Brain microvascular endothelial cell (primary cell): ENCODE data around the gene PPM1L.

Experiments
- DNase-seq: peaks from one replicate; pipeline ENCODE4 v3.0.0-alpha.2; 2020
- H3K27ac ChIP-seq: fragments of 250-450 bp; sonication (Bioruptor Pico); 2 replicates; pipeline ENCODE4 v1.5.1; 2020; ENCODE audit warnings: mild to moderate bottlenecking, moderate library complexity
- H3K27me3 ChIP-seq: fragments of 250-450 bp; sonication (Bioruptor Pico); replicated peaks from 2 replicates; pipeline ENCODE4 v1.5.1; 2020; ENCODE audit warnings: mild to moderate bottlenecking
- H3K36me3 ChIP-seq: fragments of 250-450 bp; sonication (Bioruptor Pico); replicated peaks from 2 replicates; pipeline ENCODE4 v1.5.1; 2020; ENCODE audit warnings: mild to moderate bottlenecking
- H3K4me3 ChIP-seq: 2 replicates; pipeline ENCODE4 v1.5.1; 2011; ENCODE audit warnings: low read depth, mild to moderate bottlenecking, control low read depth, low read length, moderate library complexity
- in situ Hi-C: cut with HindIII; loops from 2 replicates; pipeline ENCODE4 v1.10.0; 2017; ENCODE audit warnings: low sequenced_read_pairs, low pct_ligation_motif_present
- TF ChIP-seq, protein P1 (sequence below): IDR thresholded peaks from 2 replicates; pipeline ENCODE4 v1.5.1; 2011; ENCODE audit warnings: low read depth, mild to moderate bottlenecking, moderate library complexity, low read length, control low read depth, inconsistent platforms; ENCODE audit errors: missing control alignments

The PPM1L gene

DNA sequence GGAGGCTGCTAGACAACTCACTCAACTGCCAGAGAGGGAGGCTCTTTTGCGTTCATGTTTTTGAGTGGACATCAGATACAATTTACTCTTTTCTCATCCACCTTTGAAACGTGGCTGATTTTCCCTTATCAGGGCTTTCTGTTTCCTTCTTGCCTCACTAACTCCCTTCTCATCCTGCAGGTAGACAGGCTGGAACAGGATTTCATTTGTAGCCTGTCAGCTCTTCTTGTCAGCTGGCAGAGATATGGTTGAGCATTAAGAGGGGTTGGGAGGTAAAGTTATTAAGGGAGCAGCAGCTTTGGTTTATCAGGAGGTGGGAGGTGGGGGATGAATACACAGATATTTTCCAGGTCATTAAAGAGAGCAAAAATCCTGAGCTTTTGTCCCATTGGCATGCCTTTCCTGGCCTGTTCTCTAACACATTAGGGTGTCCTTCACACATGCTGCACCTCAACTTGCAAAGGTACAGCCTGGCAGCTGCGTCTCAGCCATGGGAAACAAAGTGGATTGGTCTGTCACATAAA is 73.5 kb downstream of the PPM1L start:
- no peak for DNase-seq
- Histone ChIP-seq H3K27me3 (no peaks in the 10 kb centered on the region), H3K4me3 (no peak overlapping the region), H3K36me3 (no peaks in the 10 kb centered on the region), H3K27ac (no peak overlapping the region)
- in situ Hi-C loops: no loop called here
- TF ChIP-seq, protein P1, sequence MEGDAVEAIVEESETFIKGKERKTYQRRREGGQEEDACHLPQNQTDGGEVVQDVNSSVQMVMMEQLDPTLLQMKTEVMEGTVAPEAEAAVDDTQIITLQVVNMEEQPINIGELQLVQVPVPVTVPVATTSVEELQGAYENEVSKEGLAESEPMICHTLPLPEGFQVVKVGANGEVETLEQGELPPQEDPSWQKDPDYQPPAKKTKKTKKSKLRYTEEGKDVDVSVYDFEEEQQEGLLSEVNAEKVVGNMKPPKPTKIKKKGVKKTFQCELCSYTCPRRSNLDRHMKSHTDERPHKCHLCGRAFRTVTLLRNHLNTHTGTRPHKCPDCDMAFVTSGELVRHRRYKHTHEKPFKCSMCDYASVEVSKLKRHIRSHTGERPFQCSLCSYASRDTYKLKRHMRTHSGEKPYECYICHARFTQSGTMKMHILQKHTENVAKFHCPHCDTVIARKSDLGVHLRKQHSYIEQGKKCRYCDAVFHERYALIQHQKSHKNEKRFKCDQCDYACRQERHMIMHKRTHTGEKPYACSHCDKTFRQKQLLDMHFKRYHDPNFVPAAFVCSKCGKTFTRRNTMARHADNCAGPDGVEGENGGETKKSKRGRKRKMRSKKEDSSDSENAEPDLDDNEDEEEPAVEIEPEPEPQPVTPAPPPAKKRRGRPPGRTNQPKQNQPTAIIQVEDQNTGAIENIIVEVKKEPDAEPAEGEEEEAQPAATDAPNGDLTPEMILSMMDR: no peak

DNA sequence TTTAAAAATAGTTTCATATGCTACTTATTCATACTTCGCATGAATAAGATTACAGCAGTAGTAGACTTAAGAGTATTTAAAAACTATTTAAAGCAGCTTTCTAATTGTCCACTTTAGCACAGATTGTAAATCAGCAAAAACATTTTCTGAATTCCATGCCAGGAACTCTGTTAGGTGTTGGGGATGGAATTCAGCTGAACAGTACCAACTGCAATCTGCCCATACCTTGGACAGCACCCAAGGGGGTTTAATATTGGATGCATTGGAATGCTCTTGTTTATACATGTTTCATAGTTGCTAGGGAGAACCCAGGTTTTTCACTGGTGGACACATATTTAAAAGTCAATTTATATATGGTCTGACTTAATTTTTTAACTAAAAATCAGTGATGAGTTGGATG is 74.8 kb downstream of the PPM1L start:
- Histone ChIP-seq H3K36me3 (no peaks in the 10 kb centered on the region), H3K27me3 (no peaks in the 10 kb centered on the region), H3K27ac (no peak overlapping the region), H3K4me3 (no peak overlapping the region)
- in situ Hi-C loops: no loop called here
- DNase-seq: peak; percentile 8
- TF ChIP-seq, protein P1: no peak

DNA sequence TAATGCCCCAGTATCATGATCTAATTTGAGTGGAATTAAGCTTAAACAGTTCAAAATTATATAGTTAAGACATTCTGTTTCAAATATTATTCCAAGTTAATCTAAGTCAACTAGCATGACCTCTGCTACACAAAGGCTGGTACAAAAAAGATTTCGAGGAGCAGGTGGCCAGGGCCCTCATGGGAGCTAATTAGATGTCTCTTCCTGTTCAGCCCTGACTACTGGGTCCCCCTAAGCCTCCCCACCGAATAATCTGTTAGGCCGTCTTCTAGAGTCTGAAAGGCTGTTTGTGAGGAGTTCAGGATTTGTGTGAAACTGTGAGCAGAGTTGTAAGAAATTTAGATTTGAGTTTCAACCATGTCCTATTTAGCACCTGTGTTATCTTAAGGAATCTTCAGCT is 75.4 kb downstream of the PPM1L start:
- in situ Hi-C loops: no loop called here
- Histone ChIP-seq H3K27ac (no peak overlapping the region), H3K27me3 (no peaks in the 10 kb centered on the region), H3K4me3 (no peak overlapping the region), H3K36me3 (no peaks in the 10 kb centered on the region)
- TF ChIP-seq, protein P1: no peak
- no peak for DNase-seq

DNA sequence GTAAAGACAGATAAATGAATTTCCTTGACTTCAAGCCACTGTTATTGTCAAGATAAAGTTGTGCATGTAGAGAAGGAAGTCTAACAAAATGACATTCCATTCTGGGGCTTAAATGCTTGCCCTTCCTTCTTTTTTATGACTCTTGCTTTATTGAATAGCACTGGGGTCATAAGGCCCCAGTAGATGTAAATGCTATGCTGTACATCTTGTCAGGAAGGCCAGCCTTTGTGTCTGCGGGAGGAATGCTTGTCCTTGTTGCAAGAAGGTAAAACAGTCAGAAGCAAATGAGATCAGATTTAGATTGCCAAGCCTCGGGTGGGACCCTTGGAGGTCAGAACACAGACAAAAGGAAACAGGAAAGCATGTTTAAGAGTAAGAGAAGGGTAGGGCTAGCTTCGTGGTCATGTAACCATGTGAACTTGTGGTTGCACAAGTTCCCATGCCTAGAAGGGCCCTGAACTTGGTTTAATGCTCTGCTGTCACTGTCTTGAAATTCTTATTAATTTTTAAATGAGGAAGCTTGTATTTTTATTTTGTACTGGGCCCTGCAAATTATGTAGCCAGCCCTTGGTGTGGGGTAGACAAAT is 81.5 kb downstream of the PPM1L start:
- DNase-seq: no peak
- H3K36me3 ChIP-seq: no peaks in the 10 kb centered on the region
- in situ Hi-C loops: no loop called here
- no peak overlapping the region for H3K27ac ChIP-seq
- no peak overlapping the region for H3K4me3 ChIP-seq
- H3K27me3 ChIP-seq: no peaks in the 10 kb centered on the region
- TF ChIP-seq, protein P1: no peak

DNA sequence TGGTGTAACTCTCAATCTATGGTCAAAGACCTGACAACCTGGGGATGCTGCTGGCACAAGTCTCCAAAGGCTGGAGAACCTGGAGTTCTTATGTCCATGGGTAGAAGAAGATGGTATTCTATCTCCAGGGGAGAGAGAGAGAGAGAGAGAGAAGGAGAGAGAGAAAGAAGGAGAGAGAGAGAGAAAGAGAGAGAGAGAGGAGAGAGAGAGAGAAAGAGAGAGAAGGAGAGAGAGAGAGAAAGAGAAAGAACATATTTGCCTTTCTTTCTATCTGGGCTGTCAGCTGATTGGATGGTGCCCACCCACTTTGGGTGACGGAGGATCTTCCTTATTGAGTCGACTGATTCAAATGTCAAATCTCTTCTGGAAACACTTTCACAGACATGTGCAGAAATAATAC is 84.6 kb downstream of the PPM1L start:
- no peaks in the 10 kb centered on the region for H3K36me3 ChIP-seq
- in situ Hi-C loops: no loop called here
- DNase-seq: no peak
- no peaks in the 10 kb centered on the region for H3K27me3 ChIP-seq
- H3K27ac ChIP-seq: no peak overlapping the region
- TF ChIP-seq, protein P1: no peak
- H3K4me3 ChIP-seq: no peak overlapping the region

DNA sequence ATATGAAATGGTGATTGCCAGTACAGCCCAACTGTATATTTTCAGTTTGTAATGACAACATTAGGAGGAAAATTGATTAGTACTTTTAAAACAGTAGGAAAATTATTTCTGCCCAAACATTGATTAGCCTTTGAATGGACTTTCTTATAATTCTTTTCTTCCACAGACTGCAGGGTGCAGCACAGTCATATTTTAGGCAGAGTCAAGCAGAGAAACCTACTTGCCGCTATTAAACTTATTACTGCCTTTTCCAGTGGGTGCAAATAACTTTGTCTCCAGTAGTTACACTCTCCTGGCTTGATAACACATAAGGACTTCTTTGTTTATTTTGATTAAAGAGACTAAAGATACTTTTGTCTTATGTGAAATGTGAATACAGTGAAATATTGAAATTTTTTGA is 85.4 kb downstream of the PPM1L start:
- Histone ChIP-seq H3K36me3 (no peaks in the 10 kb centered on the region), H3K4me3 (no peak overlapping the region), H3K27me3 (no peaks in the 10 kb centered on the region), H3K27ac (no peak overlapping the region)
- no peak for DNase-seq
- in situ Hi-C loops: no loop called here
- TF ChIP-seq, protein P1: no peak
